CD14-positive monocyte (primary cell): Measurements from ENCODE around the gene OR13C4. TPM values are rescaled to one million over a fixed set of nuclear protein-coding genes. Genes with fewer than 3 reads are reported as not detected.

Source experiments
- DNase-seq, 3 donors: peaks; one replicate each; pipeline ENCODE4 v3.0.0-alpha.2; 2011 to 2022
- H2AFZ ChIP-seq: 2 replicates; pipeline ENCODE4 v1.6.0; 2012; ENCODE audit warnings: mild to moderate bottlenecking, low read depth, low read length, inconsistent platforms; ENCODE audit not compliant: insufficient read depth, poor library complexity, severe bottlenecking
- H3K27ac ChIP-seq, 2 donors: 1 replicate in 1 of 2; 2 replicates in 1 of 2; pipeline ENCODE4 v1.5.1; 2012 to 2013; ENCODE audit warnings: low read length in 2 of 2, control low read depth in 1 of 2, inconsistent platforms in 1 of 2, low read depth in 1 of 2, mild to moderate bottlenecking in 1 of 2
- H3K27me3 ChIP-seq, 2 donors: one replicate each; pipeline versions ENCODE4 v1.6.0 to v1.6.1; 2011 to 2013; ENCODE audit warnings: low read length in 2 of 2; ENCODE audit not compliant: control insufficient read depth in 2 of 2, insufficient read depth in 2 of 2
- H3K36me3 ChIP-seq, 2 donors: replicated peaks in 1 of 2; 1 replicate in 1 of 2; 2 replicates in 1 of 2; pipeline versions ENCODE4 v1.5.1 to v1.6.1; 2012 to 2013; ENCODE audit warnings: low read length in 2 of 2, control low read depth in 1 of 2, inconsistent platforms in 1 of 2, mild to moderate bottlenecking in 1 of 2; ENCODE audit not compliant: insufficient read depth in 2 of 2, control insufficient read depth in 1 of 2
- H3K4me1 ChIP-seq, 2 donors: 1 replicate in 1 of 2; 2 replicates in 1 of 2; pipeline versions ENCODE4 v1.5.1 to v1.6.1; 2012 to 2013; ENCODE audit warnings: low read length in 2 of 2, control low read depth in 1 of 2, inconsistent platforms in 1 of 2, mild to moderate bottlenecking in 1 of 2, moderate library complexity in 1 of 2; ENCODE audit not compliant: insufficient read depth in 2 of 2, control insufficient read depth in 1 of 2
- H3K4me2 ChIP-seq: replicated peaks from 2 replicates; pipeline ENCODE3; 2012; ENCODE audit warnings: low read length, moderate library complexity, mild to moderate bottlenecking; ENCODE audit not compliant: poor library complexity, severe bottlenecking; ENCODE audit errors: extremely low read depth
- H3K4me3 ChIP-seq, 3 experiments: fragments of 200-600 bp in 1 of 3; sonication (generic) in 1 of 3; replicated peaks in 1 of 3; 1 replicate in 2 of 3; 2 replicates in 1 of 3; pipeline ENCODE4 v1.5.1; 2011 to 2013; ENCODE audit warnings: low read length in 3 of 3, mild to moderate bottlenecking in 3 of 3, control low read depth in 2 of 3, low read depth in 2 of 3, inconsistent platforms in 1 of 3, moderate library complexity in 1 of 3
- H3K79me2 ChIP-seq: 2 replicates; pipeline ENCODE4 v1.6.0; 2012; ENCODE audit warnings: mild to moderate bottlenecking, control low read depth, inconsistent platforms, low read length, moderate library complexity; ENCODE audit not compliant: insufficient read depth
- H3K9ac ChIP-seq: 2 replicates; pipeline ENCODE4 v1.6.0; 2017; ENCODE audit warnings: low read length, mild to moderate bottlenecking; ENCODE audit not compliant: insufficient read depth, poor library complexity, severe bottlenecking
- H3K9me3 ChIP-seq, 2 donors: replicated peaks in 1 of 2; 1 replicate in 1 of 2; 2 replicates in 1 of 2; pipeline versions ENCODE4 v1.5.1 to v1.6.1; 2012 to 2013; ENCODE audit warnings: low read length in 2 of 2, control low read depth in 1 of 2; ENCODE audit not compliant: control insufficient read depth in 1 of 2, insufficient read depth in 1 of 2
- H4K20me1 ChIP-seq: 2 replicates; pipeline ENCODE4 v1.6.0; 2012; ENCODE audit warnings: mild to moderate bottlenecking, low read length, control low read depth, moderate library complexity; ENCODE audit not compliant: insufficient read depth
- H3K27ac Mint-ChIP-seq, 7 donors: one replicate each; pipeline ENCODE4 v1.8.0; 2020; ENCODE audit warnings: mild to moderate bottlenecking in 7 of 7, mixed read lengths in 7 of 7, moderate library complexity in 6 of 7, inconsistent platforms in 2 of 7
- H3K27me3 Mint-ChIP-seq, 3 donors: one replicate each; pipeline ENCODE4 v1.8.0; 2021 to 2022; ENCODE audit warnings: low read depth in 3 of 3, mild to moderate bottlenecking in 3 of 3, mixed read lengths in 3 of 3, moderate library complexity in 3 of 3, inconsistent platforms in 1 of 3
- H3K36me3 Mint-ChIP-seq, 2 donors: one replicate each; pipeline ENCODE4 v1.8.0; 2020; ENCODE audit warnings: mixed read lengths in 2 of 2, inconsistent platforms in 1 of 2, mild to moderate bottlenecking in 1 of 2
- H3K4me1 Mint-ChIP-seq: one replicate; pipeline ENCODE4 v1.8.0; 2020; ENCODE audit warnings: mild to moderate bottlenecking, mixed read lengths
- H3K4me3 Mint-ChIP-seq, 2 donors: one replicate each; pipeline ENCODE4 v1.8.0; 2020; ENCODE audit warnings: mild to moderate bottlenecking in 2 of 2, mixed read lengths in 2 of 2, moderate library complexity in 1 of 2
- H3K9me3 Mint-ChIP-seq, 7 donors: one replicate each; pipeline ENCODE4 v1.8.0; 2020 to 2022; ENCODE audit warnings: mixed read lengths in 7 of 7, mild to moderate bottlenecking in 6 of 7, moderate library complexity in 6 of 7, inconsistent platforms in 2 of 7
- CTCF ChIP-seq: fragments of 200-600 bp; IDR thresholded peaks from one replicate; pipeline ENCODE4 v1.8.0; 2022; ENCODE audit warnings: antibody characterized with exemption, mild to moderate bottlenecking
- WGBS: methylation state at CpG from one replicate; pipeline ENCODE4 v1.1.5; 2013; ENCODE audit warnings: missing lambda C conversion rate; ENCODE audit not compliant: insufficient coverage; 5-methylcytosine and 5-hydroxymethylcytosine counted together
- intact Hi-C, 2 donors: fragments of 100-400 bp; cut with micrococcal nuclease; formaldehyde crosslinking; loops; one replicate each; pipeline versions ENCODE4 v1.15.0 to v1.15.1; 2023
- polyA plus RNA-seq, 3 donors: library from polyadenylated mRNA; depleted of rRNA in 1 of 3; unstranded in 2 of 3; stranded (reverse) in 1 of 3; fragments of 300-500 nt in 2 of 3; fragments of >200 nt in 1 of 3; fragmentation: Illumina TruSeq in 2 of 3; gene quantifications; 1 replicate in 2 of 3; 2 replicates in 1 of 3; pipeline ENCODE4 v1.2.3, GENCODE V29; 2012 to 2021

OR13C4 gene
- polyA plus RNA-seq, 3 donors: not detected

GRCh38 chr9:104503963-104504362 is 23.0 kb downstream of the OR13C4 start, which contains the start of gene OR13F1:
Gene OR13F1, plus strand, starts transcription at chr9:104504263. Its CDS starts 0 bp downstream, at chr9:104504263.
- intact Hi-C loops: no loop called here
- peaks cover 0 to 2% (median 0%) of the 10 kb centered on the region in 3 donors for H3K27me3 Mint-ChIP-seq
- no peak within 1 kb of the TSS for H3K4me3 ChIP-seq
- H3K36me3 Mint-ChIP-seq: no peaks in the 10 kb centered on the region
- no peak within 1 kb of the TSS for H3K4me3 Mint-ChIP-seq
- H3K9ac ChIP-seq: no peak within 1 kb of the TSS
- no peak for DNase-seq
- H3K4me2 ChIP-seq: no peak within 1 kb of the TSS
- H3K4me1 Mint-ChIP-seq: no peaks in the 10 kb centered on the region
- TF ChIP-seq CTCF: no peak
- no peak within 1 kb of the TSS for H3K27ac Mint-ChIP-seq
- peaks cover 0 to 4% (median 0%) of the 10 kb centered on the region in 7 donors for H3K9me3 Mint-ChIP-seq
- no peaks in the 10 kb centered on the region for H3K27me3 ChIP-seq
- H2AFZ ChIP-seq: no peak within 1 kb of the TSS
- no peak within 1 kb of the TSS for H3K27ac ChIP-seq
- H3K36me3 ChIP-seq: no peaks in the 10 kb centered on the region
- H4K20me1 ChIP-seq: no peaks in the 10 kb centered on the region
- H3K79me2 ChIP-seq: no peaks in the 10 kb centered on the region
- WGBS: 88% methylated on average over 2 of the region's 5 CpGs
- H3K9me3 ChIP-seq: no peaks in the 10 kb centered on the region
- H3K4me1 ChIP-seq: no peaks in the 10 kb centered on the region

GRCh38 chr9:104503440-104503839 is 23.6 kb downstream of the OR13C4 start:
- Histone ChIP-seq H3K4me1 (no peaks in the 10 kb centered on the region), H3K27ac (no peak overlapping the region), H3K79me2 (no peaks in the 10 kb centered on the region), H2AFZ (no peak overlapping the region), H3K9ac (no peak overlapping the region), H3K4me3 (no peak overlapping the region), H4K20me1 (no peaks in the 10 kb centered on the region), H3K9me3 (no peaks in the 10 kb centered on the region), H3K36me3 (no peaks in the 10 kb centered on the region), H3K4me2 (no peak overlapping the region), H3K27me3 (no peaks in the 10 kb centered on the region)
- Mint-ChIP-seq H3K27ac (no peak overlapping the region), H3K9me3 (peaks cover 0 to 4% (median 0%) of the 10 kb centered on the region in 7 donors), H3K36me3 (no peaks in the 10 kb centered on the region), H3K4me1 (no peaks in the 10 kb centered on the region), H3K27me3 (peaks cover 0 to 2% (median 0%) of the 10 kb centered on the region in 3 donors), H3K4me3 (no peak overlapping the region)
- intact Hi-C loops: no loop called here
- no peak for DNase-seq
- TF ChIP-seq CTCF: no peak
